Stimulated activated CD8-positive, alpha-beta memory T cell treated with anti-CD3 and anti-CD28 coated beads, Interleukin-12 subunit alpha, Interleukin-12 subunit beta, amount 100 ng/mL, for 4 hours (primary cell): ENCODE results near the gene RPUSD1.

Source experiments
- DNase-seq: peaks from one replicate; pipeline ENCODE4 v3.0.0-alpha.2; 2020; ENCODE audit warnings: low read depth

Gene RPUSD1

DNA sequence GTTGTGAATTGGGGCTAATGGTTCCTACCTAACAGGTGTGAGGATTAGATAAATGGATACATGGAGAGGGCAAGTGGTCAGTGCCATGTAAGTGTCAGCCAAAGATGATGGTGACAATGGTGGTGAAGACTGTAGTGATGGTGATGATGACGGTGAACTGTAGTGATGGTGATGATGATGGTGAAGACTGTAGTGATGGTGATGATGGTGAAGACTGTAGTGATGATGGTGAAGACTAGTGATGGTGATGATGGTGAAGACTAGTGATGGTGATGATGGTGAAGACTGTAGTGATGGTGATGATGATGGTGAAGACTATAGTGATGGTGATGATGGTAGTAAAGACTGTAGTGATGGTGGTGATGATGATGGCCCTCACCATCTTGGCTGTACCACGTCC lies 30.4 kb upstream of the RPUSD1 start:
- DNase-seq = no peak

DNA sequence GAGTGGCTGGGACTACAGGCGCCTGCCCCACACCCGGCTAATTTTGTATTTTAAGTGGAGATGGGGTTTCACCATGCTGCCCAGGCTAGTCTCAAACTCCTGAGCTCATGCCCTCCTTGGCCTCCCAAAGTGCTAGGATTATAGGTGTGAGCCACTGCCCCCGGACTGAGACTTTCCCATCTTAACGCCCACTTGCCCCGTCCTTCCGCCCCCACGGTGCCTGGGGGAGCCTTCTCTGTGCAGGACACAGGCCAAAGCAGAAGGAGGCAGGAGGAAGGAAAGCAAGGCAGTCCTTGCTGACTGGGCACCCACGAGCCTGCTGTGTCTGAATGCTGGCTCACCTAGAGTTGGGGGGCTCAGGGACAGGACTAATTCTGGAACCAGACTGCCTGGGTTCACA lies 30.0 kb upstream of the RPUSD1 start:
- no peak for DNase-seq

DNA sequence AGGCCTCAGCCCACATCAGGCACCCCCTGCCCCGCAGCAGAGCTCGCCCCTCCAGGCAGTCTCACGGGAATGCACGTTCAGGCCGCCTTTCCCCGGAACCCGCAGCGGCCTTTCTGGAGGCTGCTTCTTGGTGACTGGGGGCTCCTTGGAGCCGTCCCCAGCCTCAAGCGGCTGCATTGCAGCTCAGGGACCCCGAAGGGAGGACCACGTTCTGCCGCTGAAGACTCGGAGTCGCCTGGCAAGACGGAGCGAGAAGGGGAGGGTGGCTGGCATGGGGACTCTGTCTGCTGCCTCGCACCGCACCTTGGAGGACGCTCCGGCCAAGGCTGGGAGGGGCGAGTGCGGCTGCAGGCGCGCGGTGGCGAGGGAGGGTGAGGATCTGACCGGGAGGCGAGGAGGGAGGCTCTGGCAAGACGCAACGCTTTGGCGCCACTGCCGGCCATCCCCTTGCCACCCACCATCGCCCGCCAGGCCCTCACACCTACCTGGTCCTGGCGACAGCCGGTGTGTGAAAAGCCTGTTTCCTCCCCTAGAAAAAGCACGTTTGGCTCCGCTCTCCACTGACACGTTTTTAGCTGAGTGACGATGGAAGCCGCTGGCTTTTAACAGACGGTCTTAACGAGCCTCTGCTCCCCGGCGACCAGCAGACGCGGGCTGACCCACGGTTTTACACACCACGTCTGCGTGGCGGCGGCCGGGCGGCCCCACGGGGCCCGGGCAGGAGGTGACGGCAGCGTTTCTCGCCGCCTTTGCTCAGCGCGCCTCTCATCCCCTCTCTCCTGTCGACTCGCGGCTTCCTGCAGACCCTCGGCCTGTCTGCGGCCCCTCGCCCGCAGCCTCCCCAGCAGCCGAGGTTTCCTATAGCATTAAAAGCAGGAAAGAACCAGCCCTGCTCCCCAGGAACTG lies 29.1 kb upstream of the RPUSD1 start:
- DNase-seq = no peak

DNA sequence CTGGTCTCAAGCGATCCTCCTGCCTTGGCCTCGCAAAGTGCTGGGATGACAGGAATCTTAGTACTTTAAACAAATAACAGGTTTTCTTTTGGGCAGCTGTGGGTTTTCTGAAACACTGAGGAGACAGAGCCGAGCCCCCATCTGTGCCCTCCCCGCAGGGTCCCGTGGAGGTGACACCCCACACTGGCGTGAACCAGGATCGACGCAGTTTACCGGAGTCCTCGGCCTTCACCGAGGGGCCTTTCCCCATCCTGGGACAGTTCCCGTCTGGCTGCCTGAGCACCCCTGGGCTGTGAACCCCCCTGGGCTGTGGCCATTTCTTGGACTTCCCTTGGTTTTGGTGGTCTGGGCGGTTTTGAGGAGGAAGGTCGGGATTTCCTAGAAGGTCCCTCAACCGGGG lies 27.7 kb upstream of the RPUSD1 start:
- DNase-seq = no peak

DNA sequence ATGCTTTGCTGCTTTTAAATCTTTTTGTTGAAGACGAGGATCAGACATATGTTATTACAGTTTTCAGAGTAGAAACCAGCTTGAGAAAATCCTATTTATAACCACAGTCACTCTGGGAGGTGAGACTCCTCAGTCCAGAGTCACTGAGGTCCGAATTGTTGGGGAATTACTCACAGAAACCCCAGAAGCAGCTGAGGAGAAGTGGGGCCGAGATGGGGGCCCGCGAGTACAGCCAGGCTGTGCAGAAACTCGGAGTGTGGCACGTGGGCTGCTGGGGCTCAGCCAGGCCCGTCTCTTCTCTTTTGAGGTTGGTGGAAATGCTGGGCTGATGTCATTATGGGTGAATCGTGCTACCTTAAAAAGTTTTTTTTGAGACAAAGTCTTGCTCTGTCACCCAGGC lies 26.8 kb upstream of the RPUSD1 start:
- DNase-seq = no peak

DNA sequence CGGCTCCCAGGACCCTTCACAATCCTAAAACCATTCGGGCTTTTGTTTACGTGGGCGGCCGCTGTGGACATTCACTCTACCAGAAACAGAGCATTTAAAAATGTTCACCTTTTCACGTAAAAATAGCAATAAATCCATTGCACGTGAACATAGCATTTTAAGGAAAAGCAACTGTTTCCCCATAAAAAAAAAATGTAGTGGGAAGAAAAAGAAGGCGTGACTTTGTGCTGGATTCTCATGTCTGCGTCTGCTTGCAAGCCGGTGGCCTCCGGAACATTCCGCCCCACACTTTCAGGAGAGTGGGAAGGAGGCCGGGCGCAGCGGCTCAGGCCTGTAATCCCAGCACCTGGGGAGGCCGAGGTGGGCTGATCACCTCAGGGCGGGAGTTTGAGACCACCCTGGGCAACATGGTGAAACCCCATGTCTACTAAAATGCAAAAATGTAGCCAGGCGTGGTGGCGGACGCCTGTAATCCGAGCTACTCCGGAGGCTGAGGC lies 25.8 kb upstream of the RPUSD1 start:
- DNase-seq = no peak

DNA sequence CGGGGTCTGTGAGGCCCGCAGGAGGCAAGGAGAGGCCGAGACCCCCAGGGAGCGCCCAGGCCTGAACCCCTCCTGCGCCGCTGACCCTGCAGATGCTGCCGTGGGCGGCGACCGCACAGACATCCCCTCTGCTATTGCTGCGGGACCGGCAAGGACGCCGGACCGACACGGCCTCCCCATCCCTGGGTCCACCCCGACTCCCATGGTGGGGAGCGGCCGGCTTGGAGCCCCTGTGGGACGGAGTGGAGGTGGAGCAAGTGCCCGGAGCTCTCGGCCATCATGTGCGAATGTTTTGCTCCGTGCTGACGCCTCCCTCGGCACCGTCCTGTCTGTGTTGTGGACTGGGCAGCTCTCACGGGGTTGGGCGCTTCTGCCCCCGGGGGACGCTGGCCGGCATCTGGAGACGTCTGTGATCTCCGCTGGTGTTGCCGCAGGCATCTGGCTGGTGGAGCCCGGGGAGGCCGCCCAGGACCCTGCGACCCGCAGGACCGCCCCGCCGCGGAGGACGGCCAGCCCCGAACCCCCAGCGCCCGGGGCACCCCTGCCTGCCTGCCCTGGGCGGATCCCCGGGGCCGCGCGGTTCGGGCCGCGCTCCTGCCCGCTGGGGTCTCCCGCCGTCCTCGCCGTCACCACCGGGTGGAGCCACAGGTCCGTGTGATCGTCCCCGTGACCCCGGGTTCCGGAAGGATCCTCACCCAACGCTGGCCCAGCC lies 25.2 kb upstream of the RPUSD1 start:
- peak; percentile 12 for DNase-seq

DNA sequence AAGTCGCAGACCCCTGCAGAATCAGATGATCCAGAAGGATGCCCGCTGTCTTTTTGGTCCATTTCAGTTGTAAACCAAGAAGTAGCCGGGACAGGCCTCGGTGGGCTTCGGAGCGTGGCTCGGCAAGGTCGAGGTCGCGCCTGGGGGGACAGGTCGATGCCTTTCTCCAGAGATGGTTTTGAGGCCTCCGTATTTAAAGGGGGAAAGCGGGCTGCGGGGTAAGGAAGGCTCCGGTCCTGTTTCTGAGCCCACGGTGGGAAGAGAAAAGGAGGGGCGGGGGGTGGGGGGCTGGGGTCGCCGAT lies 19.9 kb upstream of the RPUSD1 start:
- DNase-seq = no peak

DNA sequence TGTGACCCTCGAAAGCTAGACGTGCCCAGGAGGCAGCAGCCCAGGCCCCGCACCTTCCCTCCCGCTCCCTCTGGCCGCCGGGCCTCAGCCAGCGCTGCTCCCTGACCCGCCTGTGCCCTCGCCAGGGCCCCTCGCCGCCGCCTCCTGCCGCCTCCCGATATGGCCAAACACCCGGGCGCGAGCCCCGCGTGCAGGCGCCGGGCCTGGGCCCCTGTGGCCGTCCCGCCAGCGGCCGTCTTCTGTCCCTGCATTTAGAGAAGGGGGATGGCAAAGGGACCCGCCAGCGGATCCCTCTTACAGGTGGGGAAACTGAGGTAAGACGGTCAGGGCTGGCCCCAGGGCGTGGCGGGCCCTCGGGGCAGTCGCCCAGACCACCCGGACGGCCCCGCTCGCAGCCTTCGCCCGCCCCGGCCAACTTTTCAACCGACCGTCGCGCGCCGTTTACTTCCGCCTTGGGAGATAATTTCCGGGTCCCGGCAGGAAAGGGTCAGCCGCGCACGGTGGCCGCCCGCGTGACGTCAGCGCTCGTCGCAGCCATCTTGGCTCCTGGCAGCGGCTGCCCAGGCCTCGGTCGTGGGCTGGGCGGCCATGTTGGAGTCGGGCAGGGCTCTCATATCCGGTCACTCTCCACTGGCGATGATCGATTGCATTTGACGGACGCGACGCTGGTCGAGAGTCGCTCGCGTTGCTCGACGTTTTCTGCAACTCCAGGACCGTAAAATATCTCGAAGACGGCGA lies 19.3 kb upstream of the RPUSD1 start:
- peak; percentile 80 for DNase-seq

DNA sequence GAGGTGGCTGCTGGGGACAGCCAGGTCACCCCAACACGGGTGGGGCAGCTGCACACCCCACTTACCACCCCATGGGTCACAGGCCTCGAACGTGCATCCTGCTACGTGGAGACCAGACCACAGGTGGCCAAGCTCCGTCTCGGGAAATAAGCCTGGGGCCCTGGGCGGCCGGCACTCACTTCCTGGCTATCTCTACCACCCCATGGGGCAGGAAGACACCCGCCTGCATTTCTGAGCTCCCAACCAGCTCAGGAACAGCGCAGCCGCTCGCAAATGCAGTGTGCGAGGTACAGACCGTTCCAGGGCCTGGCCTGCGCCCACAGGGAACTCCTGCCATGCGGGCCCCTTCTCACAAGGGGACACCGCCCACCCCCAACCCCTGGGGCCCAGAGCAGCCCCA lies 17.3 kb upstream of the RPUSD1 start:
- no peak for DNase-seq

DNA sequence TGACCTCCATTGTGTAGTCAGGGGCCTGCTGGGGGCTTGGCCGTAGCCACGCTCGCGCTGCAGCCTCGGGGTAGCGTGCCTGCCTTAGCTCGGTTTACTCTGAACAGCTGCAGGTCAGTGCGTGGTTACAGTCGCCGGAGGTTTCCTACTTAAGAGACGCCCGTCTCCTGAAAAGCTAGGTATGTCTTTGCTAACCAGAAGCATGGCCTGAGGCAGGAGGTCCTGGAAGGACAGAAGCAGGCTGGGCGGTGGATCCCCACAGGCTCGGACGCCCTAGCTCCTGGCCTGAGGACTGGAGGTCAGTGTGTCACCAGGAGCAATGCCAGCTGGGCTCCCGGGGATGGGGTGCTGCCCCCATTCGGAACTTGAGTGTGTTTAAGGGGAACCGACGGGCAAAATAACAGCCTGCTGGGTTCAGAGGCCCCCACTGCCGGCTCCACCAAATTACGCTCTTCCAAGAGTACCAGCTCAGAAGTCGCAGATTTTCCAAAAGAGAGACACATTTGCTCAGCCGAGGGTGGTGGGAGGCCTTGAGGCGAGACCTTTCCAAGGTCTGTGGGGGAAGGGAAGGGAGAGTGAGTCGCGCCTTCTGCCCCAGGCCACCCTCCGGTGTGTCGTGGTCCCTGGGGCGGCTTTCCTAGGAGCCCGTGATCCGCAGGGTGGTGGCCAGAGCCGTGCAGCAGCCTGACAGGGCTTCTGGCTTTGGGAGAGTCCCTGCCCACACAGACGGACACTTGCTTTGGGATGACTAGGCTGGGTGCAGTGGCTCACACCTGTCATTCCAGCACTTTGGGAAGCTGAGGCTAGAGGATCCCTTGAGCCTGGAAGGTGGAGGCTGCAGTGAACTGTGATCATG lies 16.2 kb upstream of the RPUSD1 start:
- no peak for DNase-seq

DNA sequence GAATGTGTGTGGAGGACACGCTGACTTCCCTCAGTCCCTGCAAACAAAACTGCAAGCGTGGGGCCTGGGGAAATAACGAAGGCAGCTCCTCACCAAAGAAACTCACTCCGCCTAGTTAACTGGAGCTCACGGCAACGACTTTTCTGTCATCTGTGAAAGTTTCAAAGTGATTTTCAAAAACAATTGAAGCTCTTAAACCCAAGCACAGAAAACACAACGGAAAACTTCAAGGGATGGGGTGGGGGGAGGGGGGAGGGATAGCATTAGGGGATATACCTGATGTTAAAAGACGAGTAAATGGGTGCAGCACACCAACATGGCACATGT lies 15.5 kb upstream of the RPUSD1 start:
- no peak for DNase-seq

DNA sequence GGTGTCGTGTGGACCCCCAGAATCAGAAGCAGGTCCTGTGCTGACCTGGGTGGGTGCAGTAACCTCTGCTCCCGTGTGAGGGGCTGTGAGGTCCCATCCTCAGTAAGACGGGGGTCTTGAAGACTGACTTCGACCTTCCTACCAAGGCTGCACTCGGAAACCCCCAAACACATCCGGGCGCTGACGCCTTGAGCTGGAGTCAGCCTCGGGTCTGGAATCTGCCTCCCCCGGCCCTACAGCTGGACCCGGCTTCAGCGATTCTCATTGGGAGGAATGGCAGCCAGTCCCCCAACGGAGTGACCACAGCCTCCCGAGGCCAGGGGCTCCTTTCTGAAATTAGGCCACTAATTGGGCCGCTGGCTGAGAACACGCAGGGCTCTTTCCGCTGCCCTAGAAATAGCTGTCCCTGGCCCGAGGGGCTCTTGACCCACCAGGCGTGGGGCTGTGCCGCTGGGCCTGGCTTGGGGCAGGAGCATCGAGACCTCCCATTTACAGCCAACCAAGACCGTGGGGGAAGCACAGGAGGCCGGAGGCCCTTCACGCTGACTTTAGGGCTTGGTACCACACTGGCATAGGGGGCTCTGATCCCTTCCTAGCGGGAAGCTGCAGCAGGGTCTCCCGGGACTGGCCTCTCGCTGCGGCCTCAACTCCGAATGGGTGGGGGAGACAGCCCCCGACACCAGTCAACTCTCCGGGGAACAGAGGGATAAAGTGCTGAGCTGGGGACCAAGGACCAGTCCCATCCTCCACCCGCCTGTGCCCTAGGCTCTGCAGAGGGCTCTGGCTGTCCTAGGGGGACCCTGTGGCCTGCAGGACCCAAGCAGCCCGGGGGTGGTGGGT lies 15.0 kb upstream of the RPUSD1 start:
- no peak for DNase-seq

DNA sequence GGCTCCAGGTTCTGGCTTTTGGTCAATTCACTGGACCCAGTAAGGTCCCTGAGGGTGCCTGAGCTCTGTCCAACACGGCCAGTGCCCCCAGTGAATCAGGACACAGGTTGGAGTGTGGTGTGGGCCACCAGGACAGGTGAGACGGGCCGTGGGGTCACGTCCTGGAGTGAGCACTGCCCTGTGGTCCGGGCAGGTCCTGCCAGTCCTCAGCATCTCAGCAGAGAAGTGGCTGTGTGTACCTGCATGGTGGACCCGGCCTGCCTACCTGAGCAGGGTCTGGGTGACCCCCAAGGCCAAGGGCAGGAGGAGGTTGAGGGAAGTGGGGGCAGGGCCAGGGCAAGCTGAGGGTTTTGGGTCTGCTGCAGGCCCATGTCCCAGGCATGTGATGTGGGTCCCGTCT lies 14.3 kb upstream of the RPUSD1 start:
- DNase-seq = no peak

DNA sequence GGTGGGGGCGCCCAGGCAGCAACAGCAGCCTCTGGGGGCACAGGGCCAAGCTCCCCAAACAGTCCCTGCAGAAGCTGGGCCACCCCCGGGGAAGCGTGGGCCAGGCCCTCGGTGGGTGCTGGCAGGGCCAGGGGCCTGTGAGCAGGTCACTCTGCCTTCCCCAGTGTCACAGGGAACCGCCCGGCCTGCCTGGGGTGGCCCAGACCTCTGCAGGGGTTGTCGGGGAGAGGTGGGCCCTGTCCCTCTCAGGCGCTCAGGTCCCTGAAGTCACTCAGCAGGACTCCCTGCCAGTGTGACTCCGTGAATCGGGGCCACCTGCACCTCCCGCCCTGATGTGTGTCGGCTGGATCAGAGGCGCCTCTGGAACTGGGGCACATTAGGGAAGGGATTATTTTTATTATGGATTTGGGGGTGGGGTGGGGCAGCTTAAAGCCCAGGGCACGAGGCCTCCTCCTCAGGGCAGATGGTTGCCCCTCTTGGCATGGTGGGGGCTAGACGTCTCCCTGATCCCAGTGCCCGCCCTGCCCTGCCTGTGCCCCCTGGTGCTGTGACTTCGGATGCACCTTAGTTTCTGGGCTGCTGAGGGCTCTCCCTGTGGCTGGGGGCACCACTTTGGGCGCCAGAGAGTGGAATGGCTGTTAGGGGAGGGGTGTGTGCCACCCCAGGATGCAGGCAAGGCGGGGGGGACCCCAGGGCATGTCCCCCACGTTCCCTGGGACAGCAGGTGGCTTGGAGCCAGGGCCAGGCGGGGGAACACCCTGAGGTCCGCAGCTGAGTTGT lies 13.6 kb upstream of the RPUSD1 start:
- DNase-seq = no peak

DNA sequence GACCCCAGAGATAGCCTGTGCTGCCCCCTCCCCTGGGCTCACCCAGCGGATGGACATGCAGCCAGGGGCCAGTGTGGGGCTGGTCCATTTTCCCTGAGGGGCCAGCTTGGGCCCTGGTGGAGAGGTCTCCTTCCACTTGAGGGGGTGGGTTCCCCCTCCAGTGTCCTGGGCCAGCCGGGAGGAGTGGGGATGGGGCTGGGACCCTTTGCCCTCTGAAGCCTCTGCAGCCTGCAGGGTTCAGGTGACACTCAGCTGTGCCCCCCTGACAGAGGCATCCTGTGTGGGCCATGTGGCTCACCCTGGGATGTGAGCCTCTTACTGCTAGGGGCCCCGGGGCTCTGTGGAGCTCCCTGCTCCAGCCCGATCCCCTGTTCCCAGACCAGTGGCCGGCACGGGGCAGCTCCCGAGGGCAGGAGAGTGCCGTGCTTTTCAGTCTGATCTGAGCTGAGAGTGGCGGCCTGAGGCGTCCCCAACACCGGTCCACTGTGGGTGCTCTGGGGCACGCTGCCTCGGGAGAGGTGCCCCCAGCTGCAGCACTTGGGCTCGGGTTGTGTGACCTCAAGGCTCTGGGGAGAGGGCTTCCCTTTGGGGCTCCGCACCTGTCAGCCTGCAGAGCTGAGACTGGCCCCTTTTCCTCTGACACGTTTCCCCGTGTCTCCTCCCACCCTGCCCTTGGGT lies 12.8 kb upstream of the RPUSD1 start:
- no peak for DNase-seq

DNA sequence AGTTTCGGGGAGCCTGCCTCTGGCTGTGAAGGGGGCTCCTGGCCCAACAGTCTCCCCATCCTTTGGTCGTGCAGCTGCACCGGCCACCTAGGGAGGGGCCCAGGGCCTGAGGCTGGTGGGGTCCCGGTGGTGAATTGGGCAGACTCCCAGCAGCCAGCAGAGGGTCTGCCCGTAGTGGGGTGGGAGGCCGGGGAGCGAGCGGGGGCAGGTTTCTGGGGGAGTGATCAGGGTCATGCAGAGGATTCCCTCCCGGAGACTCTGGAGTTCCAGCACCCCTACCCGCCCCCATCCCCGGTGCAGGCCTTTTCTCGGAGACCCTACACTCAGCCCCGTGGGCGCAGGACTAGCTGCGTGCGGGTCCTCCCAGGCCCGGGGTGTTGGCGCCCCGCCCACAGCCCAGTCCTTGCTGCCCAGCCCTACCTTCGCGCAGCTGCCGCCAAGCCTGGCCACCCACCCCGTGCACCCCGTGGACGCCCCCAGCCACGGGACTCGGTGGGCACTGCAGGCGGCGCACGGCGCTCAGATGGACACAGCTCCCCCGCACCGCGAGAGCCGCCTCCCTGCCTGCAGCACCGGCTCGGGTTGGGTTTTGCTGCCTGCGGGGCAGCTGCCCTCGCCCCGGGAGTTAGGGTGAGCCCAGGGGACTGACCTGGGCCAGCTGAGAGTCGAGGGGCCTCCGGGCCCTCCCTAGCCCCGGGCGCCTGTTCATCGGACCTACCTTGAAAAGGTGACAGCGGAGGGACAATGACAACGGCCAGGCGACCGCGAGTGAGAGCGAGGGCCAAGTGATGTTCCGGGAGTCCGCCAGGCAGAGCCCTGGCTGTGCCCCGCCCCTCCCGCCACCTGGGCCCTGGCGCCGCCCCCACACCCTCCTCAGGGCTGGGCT lies 12.0 kb upstream of the RPUSD1 start, which contains the start of gene GNG13:
TSS of gene GNG13 (minus strand) at position 787 of the 886 bp plus-strand sequence. CDS start 1,657 bp downstream, outside the sequence.
- no peak for DNase-seq

DNA sequence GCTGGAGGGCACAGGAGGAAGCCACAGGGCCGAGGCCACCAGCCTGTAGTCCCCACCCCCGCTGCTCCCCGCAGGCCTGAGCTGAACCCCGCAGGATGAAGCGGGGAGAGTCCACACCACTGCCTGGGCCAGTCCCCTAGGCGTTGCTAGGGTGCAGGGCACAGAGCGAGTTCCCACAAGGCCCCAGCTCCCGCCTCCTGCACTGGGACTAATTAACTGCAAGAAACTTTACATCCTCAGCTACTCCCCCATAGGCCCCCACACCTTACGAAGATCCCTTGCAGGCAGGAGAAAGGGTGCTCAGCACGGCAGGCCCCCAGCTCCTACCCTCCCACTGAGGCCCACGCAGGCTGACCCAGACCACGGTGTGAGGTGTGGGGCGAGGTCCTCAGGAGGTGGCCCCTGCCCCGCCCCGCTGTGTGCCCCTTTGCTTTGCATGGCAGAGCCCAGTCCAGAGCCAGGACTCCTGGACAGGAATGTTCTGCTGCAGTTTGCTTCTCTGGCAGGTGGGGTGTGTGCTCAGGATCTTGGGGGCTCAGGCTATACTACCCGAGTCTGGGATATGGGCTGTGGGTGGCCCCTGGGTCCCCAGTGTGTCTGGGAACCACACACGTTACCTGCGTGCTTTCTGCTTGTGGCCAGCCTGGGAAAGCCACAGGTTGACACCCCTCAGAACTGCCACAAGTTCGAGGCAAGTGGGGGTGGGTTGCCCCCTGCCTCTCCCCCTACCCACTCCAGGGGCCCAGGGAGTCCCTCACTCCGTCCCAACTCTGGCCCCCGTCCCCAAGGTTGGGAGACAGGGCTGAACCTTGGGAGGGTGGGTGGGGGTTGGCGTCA lies 11.1 kb upstream of the RPUSD1 start:
- DNase-seq = no peak
